Measurements from ENCODE around the gene CD2.

The CD2 gene

GRCh38 chr1:116717318-116717717 lies 36.9 kb upstream of the CD2 start:
- WGBS (ENCODE audit: insufficient coverage, insufficient read length), result no CpG with 5 or more reads among the region's 3 CpGs
- H3K9me3 ChIP-seq (ENCODE audit: control insufficient read depth, insufficient read depth, low read length), result no peaks in the 10 kb centered on the region
- peaks cover 3% of the 10 kb centered on the region; the same call in 1 of the 2 replicates for H3K4me1 ChIP-seq (ENCODE audit: control insufficient read depth, insufficient read depth, low read length)
- no peak overlapping the region for H3K4me3 ChIP-seq (ENCODE audit: low read length)
- no peaks in the 10 kb centered on the region for H3K27me3 ChIP-seq (ENCODE audit: control insufficient read depth, insufficient read depth, low read length)
- DNase-seq (ENCODE audit: low read depth, low spot score), result no peak
- no peak overlapping the region for H3K27ac ChIP-seq (ENCODE audit: low read length)
- no peaks in the 10 kb centered on the region for H3K36me3 ChIP-seq (ENCODE audit: control insufficient read depth, insufficient read depth, low read length)

- Histone ChIP-seq H3K4me3 (ENCODE audit: low read length) (no peak overlapping the region), H3K27me3 (ENCODE audit: control insufficient read depth, insufficient read depth, low read length) (no peaks in the 10 kb centered on the region), H3K36me3 (ENCODE audit: control insufficient read depth, insufficient read depth, low read length) (no peaks in the 10 kb centered on the region), H3K27ac (ENCODE audit: low read length) (no peak overlapping the region), H3K9me3 (ENCODE audit: control insufficient read depth, insufficient read depth, low read length) (no peaks in the 10 kb centered on the region), H3K4me1 (ENCODE audit: control insufficient read depth, insufficient read depth, low read length) (no peaks in the 10 kb centered on the region)
- WGBS (ENCODE audit: insufficient coverage, insufficient read length), result 100% methylated on average over 1 of the region's 4 CpGs
- no peak for DNase-seq (ENCODE audit: low read depth, low spot score)
Measured at GRCh38 chr1:116720364-116721038, 33.7 kb upstream of the CD2 start.

DNA sequence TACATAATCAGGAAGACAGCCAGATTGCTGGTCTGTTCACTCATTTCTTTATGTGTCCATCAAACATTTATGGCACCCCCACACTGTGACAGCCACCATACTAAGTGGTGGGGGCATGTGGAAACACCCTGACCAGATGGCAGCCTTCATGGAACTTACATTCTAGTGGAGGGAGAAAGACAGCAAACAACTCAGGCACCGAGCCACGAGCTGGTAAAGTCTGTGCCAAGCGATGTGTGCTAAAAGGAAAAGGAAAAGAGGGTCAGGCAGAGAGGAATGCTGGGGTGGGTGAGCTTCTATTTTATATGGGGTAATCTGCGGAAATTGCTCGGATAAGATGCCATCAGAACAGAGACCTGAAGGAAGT lies 33.2 kb upstream of the CD2 start:
- Histone ChIP-seq H3K4me3 (ENCODE audit: low read length) (no peak overlapping the region), H3K9me3 (ENCODE audit: control insufficient read depth, insufficient read depth, low read length) (no peaks in the 10 kb centered on the region), H3K27ac (ENCODE audit: low read length) (no peak overlapping the region), H3K36me3 (ENCODE audit: control insufficient read depth, insufficient read depth, low read length) (no peaks in the 10 kb centered on the region), H3K4me1 (ENCODE audit: control insufficient read depth, insufficient read depth, low read length) (no peaks in the 10 kb centered on the region), H3K27me3 (ENCODE audit: control insufficient read depth, insufficient read depth, low read length) (no peaks in the 10 kb centered on the region)
- no peak for DNase-seq (ENCODE audit: low read depth, low spot score)
- WGBS (ENCODE audit: insufficient coverage, insufficient read length), result no CpG with 5 or more reads among the region's 5 CpGs

- H3K27ac ChIP-seq (ENCODE audit: low read length), result no peak overlapping the region
- H3K4me1 ChIP-seq (ENCODE audit: control insufficient read depth, insufficient read depth, low read length), result no peaks in the 10 kb centered on the region
- no peak overlapping the region for H3K4me3 ChIP-seq (ENCODE audit: low read length)
- DNase-seq (ENCODE audit: low read depth, low spot score), result no peak
- no peaks in the 10 kb centered on the region for H3K9me3 ChIP-seq (ENCODE audit: control insufficient read depth, insufficient read depth, low read length)
- no CpG with 5 or more reads among the region's 4 CpGs for WGBS (ENCODE audit: insufficient coverage, insufficient read length)
- H3K36me3 ChIP-seq (ENCODE audit: control insufficient read depth, insufficient read depth, low read length), result no peaks in the 10 kb centered on the region
- H3K27me3 ChIP-seq (ENCODE audit: control insufficient read depth, insufficient read depth, low read length), result no peaks in the 10 kb centered on the region
Measured at GRCh38 chr1:116721451-116722007, 32.7 kb upstream of the CD2 start.

- WGBS (ENCODE audit: insufficient coverage, insufficient read length), result no CpG with 5 or more reads among the region's 4 CpGs
Measured at GRCh38 chr1:116722016-116722838, 32.0 kb upstream of the CD2 start.

GRCh38 chr1:116724765-116725375 lies 29.4 kb upstream of the CD2 start:
- no peaks in the 10 kb centered on the region for H3K27me3 ChIP-seq (ENCODE audit: control insufficient read depth, insufficient read depth, low read length)
- no peak overlapping the region for H3K27ac ChIP-seq (ENCODE audit: low read length)
- DNase-seq (ENCODE audit: low read depth, low spot score), result peak; percentile 29
- H3K9me3 ChIP-seq (ENCODE audit: control insufficient read depth, insufficient read depth, low read length), result no peaks in the 10 kb centered on the region
- H3K36me3 ChIP-seq (ENCODE audit: control insufficient read depth, insufficient read depth, low read length), result no peaks in the 10 kb centered on the region
- H3K4me1 ChIP-seq (ENCODE audit: control insufficient read depth, insufficient read depth, low read length), result no peaks in the 10 kb centered on the region
- no peak overlapping the region for H3K4me3 ChIP-seq (ENCODE audit: low read length)
- WGBS (ENCODE audit: insufficient coverage, insufficient read length), result no CpG with 5 or more reads among the region's 7 CpGs

More at GRCh38 chr1:116722016-116722838, 32.0 kb upstream of the CD2 start:
- H3K4me1 ChIP-seq (ENCODE audit: control insufficient read depth, insufficient read depth, low read length), result no peaks in the 10 kb centered on the region
- H3K27ac ChIP-seq (ENCODE audit: low read length), result no peak overlapping the region
- H3K4me3 ChIP-seq (ENCODE audit: low read length), result no peak overlapping the region
- H3K9me3 ChIP-seq (ENCODE audit: control insufficient read depth, insufficient read depth, low read length), result no peaks in the 10 kb centered on the region
- no peak for DNase-seq (ENCODE audit: low read depth, low spot score)
- no peaks in the 10 kb centered on the region for H3K36me3 ChIP-seq (ENCODE audit: control insufficient read depth, insufficient read depth, low read length)
- no peaks in the 10 kb centered on the region for H3K27me3 ChIP-seq (ENCODE audit: control insufficient read depth, insufficient read depth, low read length)

- WGBS (ENCODE audit: insufficient coverage, insufficient read length), result no CpG with 5 or more reads among the region's 3 CpGs
- Histone ChIP-seq H3K27me3 (ENCODE audit: control insufficient read depth, insufficient read depth, low read length) (no peaks in the 10 kb centered on the region), H3K36me3 (ENCODE audit: control insufficient read depth, insufficient read depth, low read length) (no peaks in the 10 kb centered on the region), H3K4me1 (ENCODE audit: control insufficient read depth, insufficient read depth, low read length) (no peaks in the 10 kb centered on the region), H3K27ac (ENCODE audit: low read length) (no peak overlapping the region), H3K4me3 (ENCODE audit: low read length) (no peak overlapping the region), H3K9me3 (ENCODE audit: control insufficient read depth, insufficient read depth, low read length) (no peaks in the 10 kb centered on the region)
- no peak for DNase-seq (ENCODE audit: low read depth, low spot score)
Measured at GRCh38 chr1:116725798-116726197, 28.4 kb upstream of the CD2 start.

DNA sequence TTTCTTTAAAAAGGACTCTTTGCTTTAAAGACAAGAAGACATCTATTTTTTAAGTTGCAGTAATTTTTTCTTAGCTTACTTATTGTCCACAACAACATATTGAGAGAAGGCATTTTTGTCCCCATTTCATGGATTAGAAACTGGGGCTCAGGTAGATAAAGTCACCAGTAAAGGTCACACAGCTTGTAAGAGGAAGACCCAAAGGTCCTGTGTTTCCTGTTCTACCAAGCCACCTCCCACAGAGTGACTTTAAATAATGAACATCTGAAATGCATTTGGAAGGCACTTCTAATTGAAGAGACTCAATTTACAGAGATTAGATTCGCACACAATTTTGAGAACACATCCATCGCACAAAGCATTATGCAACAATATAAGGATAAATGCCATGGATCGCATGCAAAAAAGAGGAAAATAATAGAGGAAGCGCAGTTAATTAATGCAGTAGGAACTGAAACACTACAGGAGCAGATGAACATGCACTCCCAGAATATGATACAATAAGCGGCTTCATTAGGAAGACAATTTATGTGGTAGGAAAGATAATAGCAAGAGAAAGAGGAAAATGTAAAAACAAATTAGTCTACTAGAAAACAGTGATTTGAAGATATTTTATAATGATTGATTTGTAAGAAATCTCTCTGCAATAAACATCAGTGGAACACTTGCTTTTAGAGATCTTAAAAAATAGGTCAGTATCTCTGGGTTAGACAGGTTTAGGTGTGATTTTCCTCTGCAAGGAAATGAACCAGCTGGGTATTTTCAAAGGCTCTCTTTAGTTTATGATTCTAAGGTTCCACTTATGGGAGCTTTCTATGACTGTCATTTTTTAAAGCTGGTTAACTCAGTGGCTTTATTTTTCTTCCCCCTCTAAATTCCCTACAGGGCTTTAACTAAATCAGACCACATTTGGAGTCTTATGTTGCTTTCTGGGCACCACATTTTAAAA lies 27.1 kb upstream of the CD2 start:
- no peak overlapping the region for H3K27ac ChIP-seq (ENCODE audit: low read length)
- no peaks in the 10 kb centered on the region for H3K9me3 ChIP-seq (ENCODE audit: control insufficient read depth, insufficient read depth, low read length)
- DNase-seq (ENCODE audit: low read depth, low spot score), result no peak
- no peaks in the 10 kb centered on the region for H3K27me3 ChIP-seq (ENCODE audit: control insufficient read depth, insufficient read depth, low read length)
- H3K4me1 ChIP-seq (ENCODE audit: control insufficient read depth, insufficient read depth, low read length), result no peaks in the 10 kb centered on the region
- WGBS (ENCODE audit: insufficient coverage, insufficient read length), result no CpG with 5 or more reads among the region's 5 CpGs
- no peak overlapping the region for H3K4me3 ChIP-seq (ENCODE audit: low read length)
- no peaks in the 10 kb centered on the region for H3K36me3 ChIP-seq (ENCODE audit: control insufficient read depth, insufficient read depth, low read length)

GRCh38 chr1:116731439-116731838 lies 22.8 kb upstream of the CD2 start:
- Histone ChIP-seq H3K36me3 (ENCODE audit: control insufficient read depth, insufficient read depth, low read length) (no peaks in the 10 kb centered on the region), H3K27ac (ENCODE audit: low read length) (no peak overlapping the region), H3K27me3 (ENCODE audit: control insufficient read depth, insufficient read depth, low read length) (no peaks in the 10 kb centered on the region), H3K4me1 (ENCODE audit: control insufficient read depth, insufficient read depth, low read length) (no peaks in the 10 kb centered on the region), H3K4me3 (ENCODE audit: low read length) (no peak overlapping the region), H3K9me3 (ENCODE audit: control insufficient read depth, insufficient read depth, low read length) (no peaks in the 10 kb centered on the region)
- DNase-seq (ENCODE audit: low read depth, low spot score), result no peak

- H3K36me3 ChIP-seq (ENCODE audit: control insufficient read depth, insufficient read depth, low read length), result no peaks in the 10 kb centered on the region
- no CpG with 5 or more reads among the region's 6 CpGs for WGBS (ENCODE audit: insufficient coverage, insufficient read length)
- no peaks in the 10 kb centered on the region for H3K27me3 ChIP-seq (ENCODE audit: control insufficient read depth, insufficient read depth, low read length)
- H3K9me3 ChIP-seq (ENCODE audit: control insufficient read depth, insufficient read depth, low read length), result no peaks in the 10 kb centered on the region
- H3K4me3 ChIP-seq (ENCODE audit: low read length), result no peak overlapping the region
- H3K4me1 ChIP-seq (ENCODE audit: control insufficient read depth, insufficient read depth, low read length), result no peaks in the 10 kb centered on the region
- H3K27ac ChIP-seq (ENCODE audit: low read length), result no peak overlapping the region
- DNase-seq (ENCODE audit: low read depth, low spot score), result no peak
Measured at GRCh38 chr1:116732726-116733125, 21.5 kb upstream of the CD2 start.
